PC-9 (cell line): Measurements from ENCODE around the gene ZGRF1. TPM values are rescaled to one million over a fixed set of nuclear protein-coding genes. Genes with fewer than 3 reads are reported as not detected.
A peak's percentile ranks its signal among the peaks of the same experiment; 100 is the strongest.

ENCODE experiments used
- BruUV-seq: library from RNA; stranded (reverse); fragments of 400-500 nt; replicated peaks from 2 replicates; lab custom pipeline; 2021; lab: Mats Ljungman, UMichigan
- CTCF ChIA-PET: fragments of 300-600 bp; sonication (Branson Sonifier 250); formaldehyde crosslinking; loops from one replicate; lab custom pipeline; 2022; ENCODE audit warnings: antibody characterized with exemption; lab: Charles Lee
- POLR2A ChIA-PET: fragments of 300-600 bp; sonication (Branson Sonifier 250); formaldehyde crosslinking; loops from one replicate; lab custom pipeline; 2022; ENCODE audit warnings: antibody characterized with exemption; ENCODE audit not compliant: unreplicated experiment; lab: Charles Lee
- DNase-seq, 2 experiments: peaks; one replicate each; pipeline versions ENCODE4 v3.0.0 to v3.0.0-alpha.2; 2015 to 2022; ENCODE audit warnings: mixed read lengths in 1 of 2
- H2AFZ ChIP-seq: fragments of 200-600 bp; sonication (generic); 2 replicates; pipeline ENCODE4 v1.8.1; 2017; ENCODE audit warnings: antibody characterized with exemption
- H3F3A ChIP-seq: fragments of 200-600 bp; sonication (generic); 2 replicates; pipeline ENCODE4 v1.8.1; 2017; ENCODE audit warnings: antibody characterized with exemption, mild to moderate bottlenecking, low read depth; ENCODE audit not compliant: insufficient read depth
- H3K27ac ChIP-seq: fragments of 200-600 bp; sonication (generic); 2 replicates; pipeline ENCODE4 v1.6.1; 2016; ENCODE audit warnings: mixed run types
- H3K27me3 ChIP-seq: fragments of 200-600 bp; sonication (generic); 2 replicates; pipeline ENCODE4 v1.6.1; 2016; ENCODE audit warnings: low read depth, mixed run types; ENCODE audit not compliant: insufficient read depth
- H3K36me3 ChIP-seq: fragments of 200-600 bp; sonication (generic); 2 replicates; pipeline ENCODE4 v1.6.1; 2016; ENCODE audit warnings: low read depth, mixed run types
- H3K4me1 ChIP-seq: fragments of 200-600 bp; sonication (generic); replicated peaks from 2 replicates; pipeline ENCODE4 v1.6.1; 2016; ENCODE audit warnings: mixed run types; ENCODE audit not compliant: insufficient read depth
- H3K4me2 ChIP-seq: fragments of 200-600 bp; sonication (generic); 2 replicates; pipeline ENCODE4 v1.6.1; 2017; ENCODE audit warnings: mixed run types
- H3K4me3 ChIP-seq: fragments of 200-600 bp; sonication (generic); 2 replicates; pipeline ENCODE4 v1.6.1; 2016; ENCODE audit warnings: mixed run types
- H3K79me2 ChIP-seq: fragments of 200-600 bp; sonication (generic); 2 replicates; pipeline ENCODE4 v1.6.1; 2017; ENCODE audit warnings: low read depth, mixed run types
- H3K9me2 ChIP-seq: fragments of 200-600 bp; sonication (generic); 2 replicates; pipeline ENCODE4 v1.8.1; 2017; ENCODE audit warnings: mild to moderate bottlenecking; ENCODE audit not compliant: insufficient read depth
- H3K9me3 ChIP-seq: fragments of 200-600 bp; sonication (generic); 2 replicates; pipeline ENCODE4 v1.8.1; 2016; ENCODE audit warnings: low read depth; ENCODE audit not compliant: insufficient read depth
- H4K20me1 ChIP-seq: fragments of 200-600 bp; sonication (generic); 2 replicates; pipeline ENCODE4 v1.8.1; 2017; ENCODE audit not compliant: insufficient read depth
- EZH2 ChIP-seq: fragments of 200-600 bp; sonication (generic); IDR thresholded peaks from 2 replicates; pipeline ENCODE4 v1.8.0; 2017; ENCODE audit warnings: antibody characterized with exemption, low read depth
- intact Hi-C: fragments of 100-400 bp; cut with micrococcal nuclease; formaldehyde crosslinking; loops from one replicate; pipeline ENCODE4 v1.10.0; 2022; ENCODE audit not compliant: unreplicated experiment
- total RNA-seq: library from RNA; stranded (reverse); gene quantifications from 2 replicates; pipeline ENCODE4 v1.2.3, GENCODE V29; 2021
- TF ChIP-seq, protein P1 (sequence below): fragments of 200-600 bp; sonication (generic); conservative IDR thresholded peaks from 2 replicates; pipeline ENCODE4 v1.6.1; 2017; ENCODE audit warnings: mixed run types, antibody characterized with exemption, mild to moderate bottlenecking, moderate library complexity

The ZGRF1 gene
- total RNA-seq, 1 experiment from 2014 or later, result 17.3 TPM

DNA sequence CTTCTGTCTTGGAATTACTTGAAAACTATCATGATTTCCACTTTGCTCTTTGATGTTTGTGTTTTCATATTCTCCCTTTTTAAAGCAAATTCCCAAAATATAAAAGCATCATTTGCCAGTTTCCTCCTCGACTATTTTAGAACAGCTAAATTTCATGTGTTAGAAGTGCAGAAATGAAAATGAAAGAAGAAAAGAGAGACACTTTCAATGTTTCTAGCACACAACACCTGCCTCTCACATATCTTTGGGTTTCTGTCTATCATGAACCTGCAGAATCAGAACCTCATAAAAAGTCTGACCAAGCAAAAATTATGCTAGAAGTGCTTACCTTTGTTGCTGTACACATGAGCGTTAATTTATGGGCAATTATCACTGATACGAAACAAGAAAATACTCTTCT lies 118.8 kb downstream of the ZGRF1 start:
- Histone ChIP-seq H3K9me2 (no peaks in the 10 kb centered on the region), H3K27ac (no peak overlapping the region), H3K36me3 (no peaks in the 10 kb centered on the region), H3K4me3 (no peak overlapping the region), H3F3A (no peaks in the 10 kb centered on the region), H3K79me2 (no peaks in the 10 kb centered on the region), H4K20me1 (no peaks in the 10 kb centered on the region), H3K4me2 (no peak overlapping the region), H2AFZ (no peak overlapping the region), H3K27me3 (peaks cover 48% of the 10 kb centered on the region; the same call in 1 of the 2 replicates), H3K4me1 (no peaks in the 10 kb centered on the region), H3K9me3 (no peaks in the 10 kb centered on the region)
- no peak for DNase-seq
- no TSS peak for BruUV-seq
- TF ChIP-seq, protein P1, sequence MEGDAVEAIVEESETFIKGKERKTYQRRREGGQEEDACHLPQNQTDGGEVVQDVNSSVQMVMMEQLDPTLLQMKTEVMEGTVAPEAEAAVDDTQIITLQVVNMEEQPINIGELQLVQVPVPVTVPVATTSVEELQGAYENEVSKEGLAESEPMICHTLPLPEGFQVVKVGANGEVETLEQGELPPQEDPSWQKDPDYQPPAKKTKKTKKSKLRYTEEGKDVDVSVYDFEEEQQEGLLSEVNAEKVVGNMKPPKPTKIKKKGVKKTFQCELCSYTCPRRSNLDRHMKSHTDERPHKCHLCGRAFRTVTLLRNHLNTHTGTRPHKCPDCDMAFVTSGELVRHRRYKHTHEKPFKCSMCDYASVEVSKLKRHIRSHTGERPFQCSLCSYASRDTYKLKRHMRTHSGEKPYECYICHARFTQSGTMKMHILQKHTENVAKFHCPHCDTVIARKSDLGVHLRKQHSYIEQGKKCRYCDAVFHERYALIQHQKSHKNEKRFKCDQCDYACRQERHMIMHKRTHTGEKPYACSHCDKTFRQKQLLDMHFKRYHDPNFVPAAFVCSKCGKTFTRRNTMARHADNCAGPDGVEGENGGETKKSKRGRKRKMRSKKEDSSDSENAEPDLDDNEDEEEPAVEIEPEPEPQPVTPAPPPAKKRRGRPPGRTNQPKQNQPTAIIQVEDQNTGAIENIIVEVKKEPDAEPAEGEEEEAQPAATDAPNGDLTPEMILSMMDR, result no peak
- no peak for TF ChIP-seq EZH2
- intact Hi-C loops, result no loop called here
- ChIA-PET POLR2A (interaction anchor here (0.7 kb wide), 1 partner anchor 163 kb away, joined by 5 read pairs; no protein-coding TSS in a partner anchor), CTCF (no interaction called here)

GRCh38 chr4:112517067-112517634 lies 119.6 kb downstream of the ZGRF1 start:
- intact Hi-C loops, result no loop called here
- POLR2A ChIA-PET, result no interaction called here

DNA sequence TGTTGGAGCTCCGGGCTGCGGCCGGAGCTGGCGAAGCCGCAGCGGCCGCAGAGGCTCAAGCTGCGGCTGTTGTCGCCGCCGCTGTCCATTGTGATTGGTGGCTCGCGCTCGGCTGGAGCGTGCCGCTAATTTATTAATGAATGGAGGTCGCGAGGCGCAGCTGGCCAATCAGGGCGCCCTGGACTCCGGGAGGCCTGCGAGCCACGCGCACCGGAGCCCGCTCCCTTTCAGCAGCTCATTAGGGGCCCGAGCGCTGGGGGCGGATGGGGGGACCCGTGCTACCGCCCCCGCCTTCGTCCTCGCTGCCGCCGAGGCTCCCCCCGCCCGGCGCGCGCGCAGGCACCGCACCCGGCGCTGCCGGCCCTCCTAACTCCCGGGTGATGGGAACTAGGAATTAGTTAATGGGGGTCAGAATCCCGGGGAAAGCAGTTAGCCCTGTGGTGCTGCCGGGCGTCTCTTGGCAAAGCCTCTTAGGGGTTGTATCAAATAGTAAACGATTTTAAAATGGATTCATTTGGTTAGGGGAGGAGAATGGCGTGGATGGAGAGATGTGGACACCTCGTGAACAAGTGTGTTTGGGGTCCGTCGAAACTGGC lies 120.1 kb downstream of the ZGRF1 start:
- no peak overlapping the region for H2AFZ ChIP-seq
- H3K4me2 ChIP-seq, result peak overlapping the region; percentile 96
- H3K9me3 ChIP-seq, result no peaks in the 10 kb centered on the region
- H3F3A ChIP-seq, result no peaks in the 10 kb centered on the region
- H4K20me1 ChIP-seq, result no peaks in the 10 kb centered on the region
- TF ChIP-seq EZH2, result no peak
- TF ChIP-seq, protein P1, result no peak
- H3K4me1 ChIP-seq, result no peaks in the 10 kb centered on the region
- no TSS peak for BruUV-seq
- ChIA-PET POLR2A (no interaction called here), CTCF (interaction anchor here (0.6 to 0.8 kb wide), 3 partner anchors 69 to 1178 kb away, joined by 3 to 9 read pairs (median 4); no protein-coding TSS in a partner anchor)
- no peaks in the 10 kb centered on the region for H3K79me2 ChIP-seq
- DNase-seq, result no peak
- intact Hi-C loops, result no loop called here
- peaks cover 48% of the 10 kb centered on the region; the same call in 1 of the 2 replicates for H3K27me3 ChIP-seq
- no peak overlapping the region for H3K27ac ChIP-seq
- no peaks in the 10 kb centered on the region for H3K36me3 ChIP-seq
- no peak overlapping the region for H3K4me3 ChIP-seq
- no peaks in the 10 kb centered on the region for H3K9me2 ChIP-seq

More at GRCh38 chr4:112517067-112517634, 119.6 kb downstream of the ZGRF1 start:
- Histone ChIP-seq H3K9me2 (no peaks in the 10 kb centered on the region), H3K4me1 (no peaks in the 10 kb centered on the region), H3K79me2 (no peaks in the 10 kb centered on the region), H3K27ac (no peak overlapping the region), H3F3A (no peaks in the 10 kb centered on the region), H3K27me3 (peaks cover 48% of the 10 kb centered on the region; the same call in 1 of the 2 replicates), H3K4me3 (no peak overlapping the region), H2AFZ (no peak overlapping the region), H3K36me3 (no peaks in the 10 kb centered on the region), H3K4me2 (no peak overlapping the region), H3K9me3 (no peaks in the 10 kb centered on the region), H4K20me1 (no peaks in the 10 kb centered on the region)
- BruUV-seq, result no TSS peak
- no peak for DNase-seq
- no peak for TF ChIP-seq EZH2
- TF ChIP-seq, protein P1, result no peak
- CTCF ChIA-PET, result no interaction called here
